ENCODE data around the gene RPRD2. TPM values are rescaled to one million over a fixed set of nuclear protein-coding genes. Genes with fewer than 3 reads are reported as not detected.

RPRD2 gene
- total and polyA plus RNA-seq, 2 of the 4 experiments (the other 2 are of a cell fraction) = 3.9 to 11.6 TPM

DNA sequence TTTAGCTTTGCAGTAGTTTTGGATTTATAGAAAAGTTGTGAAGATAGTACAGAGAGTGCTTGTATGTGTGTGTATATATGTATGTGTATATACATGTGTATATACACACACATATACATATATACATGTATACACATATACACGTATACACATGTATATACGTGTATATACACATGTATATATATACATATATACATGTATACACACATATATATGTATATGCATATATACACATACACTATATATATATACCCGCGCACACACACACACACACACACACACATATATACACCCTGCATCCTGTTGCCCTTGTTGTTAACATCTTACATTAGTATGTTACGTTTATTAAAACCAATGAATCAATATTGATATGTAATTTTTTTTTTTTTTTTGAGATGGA, 24.3 kb downstream of the RPRD2 start:
- dilution Hi-C loops (cut with HindIII; ENCODE audit: low sequenced_read_pairs, unreplicated experiment) = no loop called here
- no TSS peak for BruUV-seq (replicated peaks)

More for the DNA sequence above, 24.3 kb downstream of the RPRD2 start:
- in situ Hi-C loops (cut with MboI; ENCODE audit: low sequenced_read_pairs) = no loop called here
- POLR2A ChIA-PET (ENCODE audit: unreplicated experiment) = no interaction called here
- Histone ChIP-seq H3K14ac (replicated peaks; ENCODE audit: low read depth, low read length) (no peak overlapping the region), H3K79me1 (ENCODE audit: low read depth in 1 of 2, low read length in 2 of 2) (peaks cover 9 to 69% of the 10 kb centered on the region in 2 experiments), H4K8ac (ENCODE audit: low read depth in 2 of 2, low read length in 2 of 2) (no peak overlapping the region), H2AK5ac (ENCODE audit: low read depth, low read length) (no peak overlapping the region), H3K4me3 (ENCODE audit: insufficient read depth, low read depth, low read length) (no peak overlapping the region), H3K9me1 (ENCODE audit: insufficient read depth, low read length) (peaks cover 7% of the 10 kb centered on the region; the same call in 1 of the 2 replicates), H3K9me3 (ENCODE audit: control insufficient read depth, insufficient read depth, low read length) (no peaks in the 10 kb centered on the region), H4K91ac (ENCODE audit: insufficient read depth, low read depth, low read length) (no peak overlapping the region), H3K27me3 (ENCODE audit: control insufficient read depth, insufficient read depth, low read length) (no peaks in the 10 kb centered on the region), H4K5ac (ENCODE audit: low read depth, low read length) (no peak overlapping the region), H3K23ac (ENCODE audit: low read depth, low read length) (no peak overlapping the region), H4K20me1 (ENCODE audit: insufficient read depth, low read length) (peaks cover 29% of the 10 kb centered on the region), H3K4me1 (ENCODE audit: control insufficient read depth, insufficient read depth, low read length) (peaks cover 1% of the 10 kb centered on the region; the same call in 1 of the 2 replicates), H2BK20ac (ENCODE audit: low read depth, low read length) (no peak overlapping the region), H2AFZ (replicated peaks; ENCODE audit: low read length, poor library complexity) (no peak overlapping the region), H2BK120ac (ENCODE audit: low read depth, low read length) (no peak overlapping the region), H2BK5ac (ENCODE audit: low read depth, low read length, poor library complexity, severe bottlenecking) (no peak overlapping the region), H3K18ac (ENCODE audit: low read depth, low read length) (no peak overlapping the region), H3K36me3 (ENCODE audit: control insufficient read depth, insufficient read depth, low read length) (no peaks in the 10 kb centered on the region), H3K4me2 (ENCODE audit: low read depth, low read length) (no peak overlapping the region), H3K56ac (ENCODE audit: extremely low read depth, insufficient read depth, low read length) (no peak overlapping the region), H2AK9ac (replicated peaks; ENCODE audit: low read depth, low read length, poor library complexity) (no peak overlapping the region), H2BK15ac (ENCODE audit: low read depth, low read length) (no peak overlapping the region), H3K27ac (ENCODE audit: insufficient read depth, low read length) (no peak overlapping the region), H3K4ac (ENCODE audit: low read depth, low read length) (no peak overlapping the region), H3K9ac (ENCODE audit: low read depth, low read length) (no peak overlapping the region)
- DNase-seq = no peak
- intact Hi-C loops (cut with micrococcal nuclease) = no loop called here
- WGBS, 2 experiments (ENCODE audit: extremely low coverage in 2 of 2, insufficient read length in 1 of 2) = no CpG with 5 or more reads among the region's 5 CpGs
- CTCF ChIA-PET = no interaction called here
- TF ChIP-seq, protein P1, sequence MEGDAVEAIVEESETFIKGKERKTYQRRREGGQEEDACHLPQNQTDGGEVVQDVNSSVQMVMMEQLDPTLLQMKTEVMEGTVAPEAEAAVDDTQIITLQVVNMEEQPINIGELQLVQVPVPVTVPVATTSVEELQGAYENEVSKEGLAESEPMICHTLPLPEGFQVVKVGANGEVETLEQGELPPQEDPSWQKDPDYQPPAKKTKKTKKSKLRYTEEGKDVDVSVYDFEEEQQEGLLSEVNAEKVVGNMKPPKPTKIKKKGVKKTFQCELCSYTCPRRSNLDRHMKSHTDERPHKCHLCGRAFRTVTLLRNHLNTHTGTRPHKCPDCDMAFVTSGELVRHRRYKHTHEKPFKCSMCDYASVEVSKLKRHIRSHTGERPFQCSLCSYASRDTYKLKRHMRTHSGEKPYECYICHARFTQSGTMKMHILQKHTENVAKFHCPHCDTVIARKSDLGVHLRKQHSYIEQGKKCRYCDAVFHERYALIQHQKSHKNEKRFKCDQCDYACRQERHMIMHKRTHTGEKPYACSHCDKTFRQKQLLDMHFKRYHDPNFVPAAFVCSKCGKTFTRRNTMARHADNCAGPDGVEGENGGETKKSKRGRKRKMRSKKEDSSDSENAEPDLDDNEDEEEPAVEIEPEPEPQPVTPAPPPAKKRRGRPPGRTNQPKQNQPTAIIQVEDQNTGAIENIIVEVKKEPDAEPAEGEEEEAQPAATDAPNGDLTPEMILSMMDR (conservative IDR thresholded peaks at IDR 0.05; ENCODE audit: low read depth, low read length) = no peak
- TF ChIP-seq BHLHE40 (IDR thresholded peaks at IDR 0.05; ENCODE audit: low read depth, low read length) (no peak), FOS (IDR thresholded peaks at IDR 0.05; ENCODE audit: low read depth, low read length) (no peak), RAD21 (IDR thresholded peaks at IDR 0.05; ENCODE audit: low read length) (no peak), NFE2L2 (IDR thresholded peaks at IDR 0.05; ENCODE audit: low read depth, low read length) (no peak), CHD1 (IDR thresholded peaks at IDR 0.05; ENCODE audit: low read depth, low read length) (no peak)
- no peak for ATAC-seq (ENCODE audit: low read depth)

All from IMR-90 (cell line).